ENCODE measurements around the gene EEIG1. TPM values are rescaled to one million over a fixed set of nuclear protein-coding genes. Genes with fewer than 3 reads are reported as not detected.
A peak's percentile ranks its signal among the peaks of the same experiment; 100 is the strongest.

EEIG1 gene
- total RNA-seq, 1 experiment from 2014 or later, result 2.9 TPM

DNA sequence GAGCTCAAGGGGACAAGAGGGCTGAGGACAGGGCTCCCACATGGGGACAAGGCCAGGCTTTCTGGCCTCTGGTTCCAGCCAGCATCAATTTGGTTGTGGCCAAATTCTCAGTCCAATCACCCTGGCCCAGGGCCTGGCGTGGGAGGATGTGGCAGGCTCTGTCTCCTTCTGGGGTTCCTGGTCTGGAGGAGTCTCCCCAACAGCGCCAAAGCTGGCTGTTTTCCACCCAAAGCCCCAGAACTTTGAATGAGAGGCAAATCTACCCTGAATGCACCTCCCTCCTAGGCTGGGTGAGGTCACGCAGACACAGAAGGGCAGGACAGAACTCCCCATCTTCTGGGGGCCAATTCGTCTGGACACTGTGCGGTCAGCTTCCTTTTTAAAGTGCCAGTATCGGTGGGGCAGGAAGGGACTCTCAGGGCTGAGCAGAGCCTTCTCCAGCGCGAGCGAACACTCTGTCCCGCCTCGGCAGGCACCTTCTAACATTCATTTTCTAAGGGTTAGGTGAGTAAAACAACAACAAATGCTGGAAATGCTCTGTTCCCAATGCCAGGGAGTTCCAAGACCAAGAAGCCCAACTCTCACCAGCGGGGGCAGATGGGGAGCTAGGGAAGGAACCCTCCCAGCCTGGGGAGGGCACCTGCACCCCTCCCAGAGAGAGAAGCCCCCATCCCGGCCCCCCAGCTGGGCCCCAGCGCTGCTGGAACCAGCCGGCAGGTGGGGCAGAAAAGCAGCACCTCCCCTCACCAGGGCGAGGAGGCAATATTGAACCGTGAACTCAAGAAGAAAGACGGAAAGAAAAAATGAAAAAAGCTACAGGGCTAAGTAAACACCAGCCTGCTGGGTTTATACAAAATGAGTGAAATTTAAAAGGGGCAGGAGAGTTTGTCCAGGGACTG lies 39.5 kb downstream of the EEIG1 start:
- no peak for DNase-seq (ENCODE audit: low read depth)

- DNase-seq (ENCODE audit: low read depth), result no peak
These were observed 40.2 kb downstream of the EEIG1 start for GRCh38 chr9:127940593-127940992.

- no peak for DNase-seq (ENCODE audit: low read depth)
These were observed 42.5 kb downstream of the EEIG1 start for GRCh38 chr9:127938298-127938690.

DNA sequence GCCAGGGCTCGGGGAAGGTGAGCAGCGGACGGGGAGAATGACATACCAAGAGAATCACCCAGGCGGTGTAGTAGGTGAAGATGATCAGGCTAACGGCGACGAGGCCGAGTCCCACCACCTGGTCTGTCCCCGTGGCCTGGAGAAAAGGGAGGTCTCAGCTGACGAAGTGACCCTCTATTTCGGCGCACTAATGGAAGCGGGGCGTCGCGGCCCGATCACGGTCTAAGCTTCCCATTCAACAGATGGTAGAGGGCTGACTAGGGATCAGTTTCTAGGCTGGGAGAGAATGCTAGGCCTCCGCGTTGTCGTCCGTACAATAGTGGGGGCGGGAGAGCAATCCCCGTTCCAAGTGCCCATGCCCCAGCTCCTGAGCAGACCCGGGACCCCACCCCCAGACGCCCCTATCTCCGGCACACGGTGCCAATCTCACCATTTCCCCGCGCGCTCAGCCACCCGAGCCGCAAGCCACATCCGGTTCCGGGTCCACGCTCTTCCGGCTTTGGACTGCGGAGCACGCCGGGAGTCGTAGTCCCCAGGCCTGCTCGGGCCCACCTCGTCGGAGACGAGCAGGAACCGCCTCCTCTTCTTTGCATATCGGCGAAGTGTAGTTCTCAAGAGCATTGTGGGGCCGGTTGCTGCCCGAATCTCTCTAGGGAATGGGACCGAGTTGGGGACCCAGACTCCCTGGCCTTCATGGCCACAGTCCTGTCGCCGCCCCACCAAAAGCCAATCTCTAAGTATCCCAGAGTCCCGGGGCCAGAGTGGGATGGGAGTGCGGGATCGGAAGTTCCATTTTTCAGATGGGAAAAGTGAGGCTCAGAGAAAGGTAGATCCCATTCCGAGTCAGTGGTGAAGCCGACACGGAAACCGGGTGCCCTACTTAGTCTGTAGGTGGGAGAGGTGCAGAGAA lies 43.1 kb downstream of the EEIG1 start, which contains the start of gene DPM2:
TSS of gene DPM2 (minus strand) at position 467 of the 910 bp plus-strand sequence. CDS start at position 433, 34 bp downstream.
- peak; percentile 95 for DNase-seq (ENCODE audit: low read depth)

- DNase-seq (ENCODE audit: low read depth), result no peak
These were observed 43.8 kb downstream of the EEIG1 start for GRCh38 chr9:127937056-127937387.

DNA sequence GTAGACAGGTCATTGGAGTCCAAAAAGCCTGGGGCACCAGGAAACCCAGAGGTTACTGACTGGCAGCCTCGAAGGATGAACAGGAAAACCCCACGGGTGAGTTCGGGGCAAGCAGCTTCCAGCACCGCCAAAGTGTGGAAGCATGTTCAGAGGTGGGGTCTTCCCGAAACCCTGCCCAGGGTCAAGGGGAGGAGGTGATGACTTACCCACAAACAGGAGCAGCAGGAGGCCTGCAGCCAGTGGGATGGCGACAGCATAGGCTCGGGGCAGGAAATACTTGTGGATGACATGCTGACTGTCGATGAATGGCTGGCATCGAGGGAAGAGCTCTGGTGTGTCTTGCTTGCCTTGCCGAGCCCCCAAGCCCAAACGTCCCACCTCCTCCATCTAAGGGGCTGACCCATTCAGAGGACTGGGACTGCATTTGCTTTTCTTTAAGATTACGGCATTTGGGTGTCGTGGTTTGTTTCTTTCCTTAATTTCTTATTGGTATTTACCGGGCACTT lies 44.4 kb downstream of the EEIG1 start:
- no peak for DNase-seq (ENCODE audit: low read depth)

- no peak for DNase-seq (ENCODE audit: low read depth)
These were observed 45.0 kb downstream of the EEIG1 start for GRCh38 chr9:127935765-127936221.

- DNase-seq (ENCODE audit: low read depth), result no peak
These were observed 45.8 kb downstream of the EEIG1 start for GRCh38 chr9:127934986-127935385.

DNA sequence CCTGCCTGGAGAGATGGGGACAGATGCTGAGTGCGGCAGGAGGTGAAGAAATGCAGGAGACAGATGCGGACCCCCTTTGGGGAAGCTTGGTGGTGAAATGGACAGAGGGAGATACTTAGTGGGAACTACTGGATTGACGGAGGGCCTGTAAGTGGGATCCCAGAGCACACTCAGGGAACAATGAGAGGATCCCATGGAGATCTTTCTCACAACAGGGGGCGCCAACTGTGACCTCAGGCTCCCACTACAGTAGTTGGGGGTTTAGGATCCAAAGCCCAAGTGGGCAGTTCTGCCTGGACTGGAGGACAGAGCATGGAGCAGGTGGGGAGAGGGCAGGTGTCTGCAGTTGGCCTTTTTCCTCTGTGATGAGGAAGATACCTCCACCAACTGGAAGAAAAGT lies 46.5 kb downstream of the EEIG1 start:
- DNase-seq (ENCODE audit: low read depth), result no peak

DNA sequence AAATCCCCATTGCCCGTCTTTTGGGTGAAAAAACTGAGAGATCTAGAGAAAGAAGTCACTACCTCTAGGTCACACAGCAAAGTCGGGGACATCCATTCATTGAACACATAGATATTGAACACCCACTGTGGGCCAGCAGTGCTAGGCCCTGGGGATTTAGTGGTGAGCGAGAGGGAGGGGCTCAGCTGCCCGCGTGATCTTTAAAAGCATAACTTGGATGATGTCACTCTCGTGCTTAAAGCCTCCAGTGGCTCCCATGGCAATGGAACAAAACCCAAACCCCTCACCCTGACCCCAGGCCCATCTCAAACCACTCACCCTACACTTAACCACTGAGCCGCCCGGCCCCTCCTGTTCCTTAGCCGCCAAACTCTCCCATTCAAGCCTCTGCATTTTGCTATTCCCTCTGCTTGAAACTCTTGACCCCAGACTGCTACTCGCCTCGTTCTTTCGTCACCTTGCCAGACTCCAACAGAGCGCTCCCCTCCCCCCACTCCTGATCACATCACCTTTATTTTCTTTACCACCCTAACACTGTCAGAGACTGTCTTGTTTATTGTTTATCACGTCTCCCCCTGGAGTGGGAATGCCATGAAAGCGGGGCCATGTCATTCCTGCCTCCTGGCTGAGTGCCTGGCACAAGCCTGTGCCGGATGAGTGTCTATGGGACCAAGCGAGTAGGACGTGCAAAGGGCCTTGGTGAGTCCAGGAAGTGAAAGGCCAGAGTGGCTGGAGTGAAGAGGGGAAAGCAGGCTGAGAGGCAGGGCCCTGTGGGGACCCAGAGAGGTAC lies 49.5 kb downstream of the EEIG1 start:
- DNase-seq (ENCODE audit: low read depth), result peak; percentile 84

Other genes with a start within 250 kb of the EEIG1 start
- gene TOR2A, start 245.7 kb downstream of the EEIG1 start, total RNA-seq (2014; rRNA removed; shearing (Covaris generic)), result 5.3 and 18.9 TPM in 2 replicates
- gene SH2D3C, start 202.3 kb downstream of the EEIG1 start, total RNA-seq (2014; rRNA removed; shearing (Covaris generic)), result not detected in 2 replicates
- gene CDK9, start 195.0 kb downstream of the EEIG1 start, total RNA-seq (2014; rRNA removed; shearing (Covaris generic)), result 47.7 and 56.1 TPM in 2 replicates
- gene FPGS, start 178.1 kb downstream of the EEIG1 start, total RNA-seq (2014; rRNA removed; shearing (Covaris generic)), result 117 and 120 TPM in 2 replicates
- 2.6 and 4.1 TPM in 2 replicates for gene ENG, start 126.3 kb downstream of the EEIG1 start, total RNA-seq (2014; rRNA removed; shearing (Covaris generic))
- gene AK1, start 103.3 kb downstream of the EEIG1 start, total RNA-seq (2014; rRNA removed; shearing (Covaris generic)), result 37.5 and 73.4 TPM in 2 replicates
- 11.3 and 12.7 TPM in 2 replicates for gene ST6GALNAC6, start 81.4 kb downstream of the EEIG1 start, total RNA-seq (2014; rRNA removed; shearing (Covaris generic))
- 29.1 and 78.4 TPM in 2 replicates for gene ST6GALNAC4, start 63.9 kb downstream of the EEIG1 start, total RNA-seq (2014; rRNA removed; shearing (Covaris generic))
- gene PIP5KL1, start 50.2 kb downstream of the EEIG1 start, total RNA-seq (2014; rRNA removed; shearing (Covaris generic)), result 0.18 and 0.51 TPM in 2 replicates
- 51.9 and 56.2 TPM in 2 replicates for gene DPM2, start 43.1 kb downstream of the EEIG1 start, total RNA-seq (2014; rRNA removed; shearing (Covaris generic))
- gene NAIF1, start 86.3 kb upstream of the EEIG1 start, total RNA-seq (2014; rRNA removed; shearing (Covaris generic)), result 19.4 and 25.5 TPM in 2 replicates
- 23.5 and 30.5 TPM in 2 replicates for gene SLC25A25, start 87.2 kb upstream of the EEIG1 start, total RNA-seq (2014; rRNA removed; shearing (Covaris generic))
- 109 and 136 TPM in 2 replicates for gene PTGES2, start 146.7 kb upstream of the EEIG1 start, total RNA-seq (2014; rRNA removed; shearing (Covaris generic))
- not detected in 2 replicates for gene LCN2, start 168.5 kb upstream of the EEIG1 start, total RNA-seq (2014; rRNA removed; shearing (Covaris generic))
- gene BBLN, start 179.3 kb upstream of the EEIG1 start, total RNA-seq (2014; rRNA removed; shearing (Covaris generic)), result 121 and 122 TPM in 2 replicates
- gene CIZ1, start 210.6 kb upstream of the EEIG1 start, total RNA-seq (2014; rRNA removed; shearing (Covaris generic)), result 35.8 and 36.2 TPM in 2 replicates
- gene DNM1, start 222.4 kb upstream of the EEIG1 start, total RNA-seq (2014; rRNA removed; shearing (Covaris generic)), result 8.5 and 12.3 TPM in 2 replicates